Parietal lobe (tissue), 1 donor: ENCODE measurements around the gene IRAK4. TPM values are rescaled to one million over a fixed set of nuclear protein-coding genes. Genes with fewer than 3 reads are reported as not detected.

Experiments used
- total RNA-seq: library from RNA; depleted of rRNA; stranded (reverse); fragments of >200 nt; gene quantifications from one replicate; pipeline ENCODE4 v1.2.3, GENCODE V29; 2014

IRAK4 gene
- total RNA-seq = 7.5 TPM

GRCh38 chr12:43758728-43759563 lies at the start of gene IRAK4, which contains the start of gene PUS7L:
TSS of gene IRAK4 (plus strand) at chr12:43758951. CDS start at chr12:43768112, 9,161 bp downstream.
TSS of gene PUS7L (minus strand) at chr12:43758790. CDS start at chr12:43755245, 3,545 bp downstream.

GRCh38 chr12:43805860-43806736 lies 47.3 kb downstream of the IRAK4 start, which contains the start of gene TWF1:
TSS of gene TWF1 (minus strand) at chr12:43806317. CDS start at chr12:43806245, 72 bp downstream.

GRCh38 chr12:43835656-43836474 lies 77.1 kb downstream of the IRAK4 start, which contains the start of gene TMEM117:
TSS of gene TMEM117 (plus strand) at chr12:43836081.

Other genes with a start within 250 kb of the IRAK4 start
- 0.94 TPM for gene ADAMTS20, start 206.7 kb upstream of the IRAK4 start, total RNA-seq
- gene PUS7L, start 161 bp upstream of the IRAK4 start, total RNA-seq = 49.8 TPM
- 121 TPM for gene TWF1, start 47.4 kb downstream of the IRAK4 start, total RNA-seq
- 13.8 TPM for gene TMEM117, start 77.1 kb downstream of the IRAK4 start, total RNA-seq